ENCODE results near the gene CDK5RAP1. TPM values are rescaled to one million over a fixed set of nuclear protein-coding genes. Genes with fewer than 3 reads are reported as not detected.

Gene CDK5RAP1
- polyA plus RNA-seq, 1 experiment = 24.6 TPM

DNA sequence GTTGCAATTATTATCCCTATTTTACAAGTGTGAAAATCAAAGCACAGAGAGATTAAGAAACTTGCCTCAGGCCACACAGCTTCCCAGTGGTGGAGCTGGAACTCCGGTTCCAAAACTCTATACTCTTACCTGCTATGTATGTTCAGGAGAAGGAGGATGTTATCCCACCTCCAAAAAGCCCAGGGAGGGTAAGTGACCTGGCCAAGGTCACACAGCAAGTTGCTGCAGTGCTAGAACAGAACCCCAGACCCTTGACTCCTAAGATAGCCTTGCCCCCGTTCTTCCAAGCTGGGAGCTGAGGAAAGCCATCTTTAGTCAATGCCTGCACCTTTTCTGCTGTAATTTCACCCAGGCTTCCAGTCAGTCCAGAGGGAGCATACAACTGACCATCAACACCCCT lies 76.0 kb downstream of the CDK5RAP1 start:
- H3K4me3 ChIP-seq (ENCODE audit: low read depth, low read length) = no peak overlapping the region
- TF ChIP-seq, protein P1, sequence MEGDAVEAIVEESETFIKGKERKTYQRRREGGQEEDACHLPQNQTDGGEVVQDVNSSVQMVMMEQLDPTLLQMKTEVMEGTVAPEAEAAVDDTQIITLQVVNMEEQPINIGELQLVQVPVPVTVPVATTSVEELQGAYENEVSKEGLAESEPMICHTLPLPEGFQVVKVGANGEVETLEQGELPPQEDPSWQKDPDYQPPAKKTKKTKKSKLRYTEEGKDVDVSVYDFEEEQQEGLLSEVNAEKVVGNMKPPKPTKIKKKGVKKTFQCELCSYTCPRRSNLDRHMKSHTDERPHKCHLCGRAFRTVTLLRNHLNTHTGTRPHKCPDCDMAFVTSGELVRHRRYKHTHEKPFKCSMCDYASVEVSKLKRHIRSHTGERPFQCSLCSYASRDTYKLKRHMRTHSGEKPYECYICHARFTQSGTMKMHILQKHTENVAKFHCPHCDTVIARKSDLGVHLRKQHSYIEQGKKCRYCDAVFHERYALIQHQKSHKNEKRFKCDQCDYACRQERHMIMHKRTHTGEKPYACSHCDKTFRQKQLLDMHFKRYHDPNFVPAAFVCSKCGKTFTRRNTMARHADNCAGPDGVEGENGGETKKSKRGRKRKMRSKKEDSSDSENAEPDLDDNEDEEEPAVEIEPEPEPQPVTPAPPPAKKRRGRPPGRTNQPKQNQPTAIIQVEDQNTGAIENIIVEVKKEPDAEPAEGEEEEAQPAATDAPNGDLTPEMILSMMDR (IDR thresholded peaks at IDR 0.05; ENCODE audit: low read depth, low read length) = no peak
- no peaks in the 10 kb centered on the region for H3K9me3 ChIP-seq (ENCODE audit: control insufficient read depth, insufficient read depth, low read length)
- DNase-seq (ENCODE audit: low read depth, low spot score) = no peak
- ChIA-PET CTCF (no interaction called here), POLR2A (no interaction called here)
- peaks cover 35% of the 10 kb centered on the region for H3K27me3 ChIP-seq (ENCODE audit: control insufficient read depth, insufficient read depth, low read length)
- H3K27ac ChIP-seq (ENCODE audit: low read depth, low read length) = no peak overlapping the region

DNA sequence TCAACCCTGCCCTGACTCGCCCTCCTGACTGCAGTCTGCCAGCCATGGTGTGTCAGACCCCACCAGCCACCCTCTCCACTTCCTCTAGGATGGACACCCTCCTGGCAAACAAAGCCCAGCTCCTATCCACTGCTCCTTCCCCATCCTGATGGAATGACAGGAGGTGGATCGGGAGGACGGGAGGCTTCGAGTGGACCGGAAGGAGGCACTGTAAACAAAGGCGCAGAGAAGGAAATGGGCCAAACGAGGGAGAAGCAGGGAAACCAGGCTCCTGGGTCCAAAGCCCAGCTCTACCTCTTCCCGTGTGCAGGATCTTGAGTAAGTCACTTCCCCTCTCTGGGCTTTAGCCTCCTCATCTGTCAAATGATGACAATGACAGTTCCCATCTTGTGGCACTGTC lies 78.1 kb downstream of the CDK5RAP1 start:
- DNase-seq (ENCODE audit: low read depth, low spot score) = no peak
- peaks cover 24% of the 10 kb centered on the region for H3K27me3 ChIP-seq (ENCODE audit: control insufficient read depth, insufficient read depth, low read length)
- no peak overlapping the region for H3K27ac ChIP-seq (ENCODE audit: low read depth, low read length)
- CTCF ChIA-PET = no interaction called here
- TF ChIP-seq, protein P1 (IDR thresholded peaks at IDR 0.05; ENCODE audit: low read depth, low read length) = no peak
- POLR2A ChIA-PET = no interaction called here
- no peak overlapping the region for H3K4me3 ChIP-seq (ENCODE audit: low read depth, low read length)
- no peaks in the 10 kb centered on the region for H3K9me3 ChIP-seq (ENCODE audit: control insufficient read depth, insufficient read depth, low read length)

DNA sequence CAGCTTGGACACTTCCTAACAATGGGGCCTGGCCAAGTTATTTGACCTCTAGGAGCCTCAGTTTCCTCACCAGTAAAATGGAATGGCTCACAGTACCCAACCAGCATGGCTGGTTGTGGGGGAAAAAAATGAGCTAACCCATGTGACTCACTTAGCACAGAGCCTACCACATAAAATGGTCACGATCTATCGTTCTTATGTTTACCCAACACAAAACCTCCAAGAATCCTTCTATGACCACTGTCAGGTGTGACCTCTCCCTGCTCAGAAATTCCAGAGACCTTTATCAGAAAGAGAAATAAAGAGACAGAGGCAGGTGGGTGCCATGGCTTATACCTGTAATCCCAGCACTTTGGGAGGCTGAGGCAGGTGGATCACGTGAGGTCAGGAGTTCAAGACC lies 78.9 kb downstream of the CDK5RAP1 start:
- Histone ChIP-seq H3K4me3 (ENCODE audit: low read depth, low read length) (no peak overlapping the region), H3K9me3 (ENCODE audit: control insufficient read depth, insufficient read depth, low read length) (no peaks in the 10 kb centered on the region), H3K27me3 (ENCODE audit: control insufficient read depth, insufficient read depth, low read length) (peaks cover 24% of the 10 kb centered on the region), H3K27ac (ENCODE audit: low read depth, low read length) (no peak overlapping the region)
- DNase-seq (ENCODE audit: low read depth, low spot score) = no peak
- POLR2A ChIA-PET = no interaction called here
- TF ChIP-seq, protein P1 (IDR thresholded peaks at IDR 0.05; ENCODE audit: low read depth, low read length) = no peak
- CTCF ChIA-PET = no interaction called here

DNA sequence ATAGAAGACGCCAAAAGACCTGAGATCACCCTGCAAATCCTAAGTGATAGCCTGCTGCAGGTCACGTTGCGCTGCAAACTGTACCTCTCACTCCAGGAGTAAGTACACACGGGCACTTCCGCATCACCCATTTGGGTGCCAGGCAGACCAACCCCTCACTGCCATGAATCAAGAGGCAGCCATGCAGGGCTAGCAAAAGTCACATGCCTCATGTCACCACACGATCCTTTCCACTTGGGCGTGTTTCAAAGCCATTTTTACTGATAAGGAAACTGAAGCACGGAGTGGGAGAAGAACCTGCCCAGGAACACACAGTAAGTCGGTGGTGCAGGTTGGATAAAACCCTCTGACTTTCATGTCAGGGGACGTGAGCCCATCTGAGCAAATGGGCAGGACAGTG lies 81.3 kb downstream of the CDK5RAP1 start:
- DNase-seq (ENCODE audit: low read depth, low spot score) = no peak
- H3K9me3 ChIP-seq (ENCODE audit: control insufficient read depth, insufficient read depth, low read length) = no peaks in the 10 kb centered on the region
- ChIA-PET CTCF (no interaction called here), POLR2A (no interaction called here)
- no peak overlapping the region for H3K27ac ChIP-seq (ENCODE audit: low read depth, low read length)
- peaks cover 21% of the 10 kb centered on the region for H3K27me3 ChIP-seq (ENCODE audit: control insufficient read depth, insufficient read depth, low read length)
- no peak overlapping the region for H3K4me3 ChIP-seq (ENCODE audit: low read depth, low read length)
- TF ChIP-seq, protein P1 (IDR thresholded peaks at IDR 0.05; ENCODE audit: low read depth, low read length) = no peak

DNA sequence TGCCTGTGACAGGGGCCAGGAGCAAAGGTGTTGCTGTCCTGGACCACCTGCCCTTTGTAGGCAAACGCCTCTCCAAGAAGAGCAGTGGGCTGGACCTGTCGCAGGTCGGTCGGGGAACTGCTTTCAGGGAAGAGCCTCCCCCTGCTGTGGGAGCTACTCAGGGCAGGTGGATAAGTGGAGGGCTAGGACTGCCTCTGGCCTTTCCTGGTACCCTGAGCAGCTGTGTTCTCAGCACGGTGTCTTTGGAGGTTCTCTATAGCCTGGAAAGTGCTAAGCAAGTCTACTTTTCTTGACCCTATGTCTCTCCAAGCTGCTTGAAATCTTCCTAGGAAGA lies 83.3 kb downstream of the CDK5RAP1 start:
- H3K4me3 ChIP-seq (ENCODE audit: low read depth, low read length) = no peak overlapping the region
- TF ChIP-seq, protein P1 (IDR thresholded peaks at IDR 0.05; ENCODE audit: low read depth, low read length) = no peak
- H3K9me3 ChIP-seq (ENCODE audit: control insufficient read depth, insufficient read depth, low read length) = no peaks in the 10 kb centered on the region
- POLR2A ChIA-PET = no interaction called here
- H3K27ac ChIP-seq (ENCODE audit: low read depth, low read length) = no peak overlapping the region
- CTCF ChIA-PET = no interaction called here
- H3K27me3 ChIP-seq (ENCODE audit: control insufficient read depth, insufficient read depth, low read length) = peaks cover 20% of the 10 kb centered on the region
- DNase-seq (ENCODE audit: low read depth, low spot score) = no peak
